ENCODE measurements around the gene PCA3.

The PCA3 gene

DNA sequence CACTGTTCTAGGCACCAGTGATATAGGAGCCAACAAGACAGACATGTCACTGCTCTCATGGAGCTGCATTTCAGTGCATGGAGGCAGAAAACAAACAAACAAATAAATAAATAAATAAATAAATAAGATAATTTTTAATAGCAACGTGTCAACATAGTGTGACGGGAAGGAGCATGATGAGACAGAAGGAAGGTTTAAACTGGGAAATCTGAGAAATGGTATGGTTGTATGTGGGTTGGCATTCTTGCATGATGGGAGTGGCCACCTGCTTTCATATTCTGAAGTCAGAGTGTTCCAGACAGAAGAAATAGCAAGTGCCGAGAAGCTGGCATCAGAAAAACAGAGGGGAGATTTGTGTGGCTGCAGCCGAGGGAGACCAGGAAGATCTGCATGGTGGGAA is at the start of gene PCA3:
PCA3 (plus strand) TSS at position 301 of the 400 bp plus-strand sequence.
- TF ChIP-seq CTCF (IDR thresholded peaks at IDR 0.05; ENCODE audit: insufficient read depth, low read depth, low read length, missing control alignments) = no peak
- H3K4me3 ChIP-seq (ENCODE audit: low read depth, low read length) = no peak within 1 kb of the TSS
- DNase-seq (ENCODE audit: low read depth) = no peak

- no peak overlapping the region for H3K4me3 ChIP-seq (ENCODE audit: low read depth, low read length)
- DNase-seq (ENCODE audit: low read depth) = no peak
- no peak for TF ChIP-seq CTCF (IDR thresholded peaks at IDR 0.05; ENCODE audit: insufficient read depth, low read depth, low read length, missing control alignments)
These were observed 48.1 kb upstream of the PCA3 start for GRCh38 chr9:76716085-76716672.

DNA sequence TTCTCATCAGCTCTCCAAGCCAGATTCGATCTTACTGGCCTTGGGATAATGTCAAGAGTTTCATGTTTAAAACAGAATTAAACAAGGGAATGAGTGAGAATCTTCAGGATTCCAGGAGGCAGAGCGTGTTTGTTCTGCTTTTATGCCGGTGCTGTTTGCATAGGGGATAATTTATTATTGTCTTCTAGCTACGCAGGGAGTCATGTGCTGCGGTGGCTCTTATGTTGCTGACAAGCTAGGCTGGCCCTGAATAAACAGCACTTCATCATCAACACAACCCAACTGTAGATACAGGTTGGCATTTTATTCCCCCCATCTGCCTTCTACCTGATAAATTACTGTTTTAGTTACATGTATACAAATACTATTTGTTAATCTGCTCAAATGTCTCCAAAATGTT is 47.1 kb upstream of the PCA3 start:
- H3K4me3 ChIP-seq (ENCODE audit: low read depth, low read length) = no peak overlapping the region
- no peak for DNase-seq (ENCODE audit: low read depth)
- no peak for TF ChIP-seq CTCF (IDR thresholded peaks at IDR 0.05; ENCODE audit: insufficient read depth, low read depth, low read length, missing control alignments)

DNA sequence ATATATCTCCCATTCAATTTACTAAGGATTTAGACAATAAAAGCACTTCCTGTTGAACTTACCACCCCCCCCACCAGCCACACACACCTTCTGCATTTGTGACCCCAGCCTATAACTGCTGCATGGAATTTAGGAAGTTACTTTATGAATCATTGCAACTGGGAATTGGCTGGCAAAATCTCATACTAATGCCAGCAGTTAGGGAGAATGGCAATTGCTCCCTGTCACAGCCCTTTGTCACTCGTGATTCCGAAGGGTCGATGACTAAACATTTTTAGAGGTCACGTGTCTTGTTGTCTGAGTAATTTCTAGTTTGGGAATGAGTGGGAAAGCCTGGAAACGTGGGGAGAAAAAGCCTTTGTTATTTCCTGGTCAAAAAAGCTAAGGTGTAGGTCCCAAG is 46.6 kb upstream of the PCA3 start:
- H3K4me3 ChIP-seq (ENCODE audit: low read depth, low read length) = no peak overlapping the region
- TF ChIP-seq CTCF (IDR thresholded peaks at IDR 0.05; ENCODE audit: insufficient read depth, low read depth, low read length, missing control alignments) = no peak
- DNase-seq (ENCODE audit: low read depth) = no peak

DNA sequence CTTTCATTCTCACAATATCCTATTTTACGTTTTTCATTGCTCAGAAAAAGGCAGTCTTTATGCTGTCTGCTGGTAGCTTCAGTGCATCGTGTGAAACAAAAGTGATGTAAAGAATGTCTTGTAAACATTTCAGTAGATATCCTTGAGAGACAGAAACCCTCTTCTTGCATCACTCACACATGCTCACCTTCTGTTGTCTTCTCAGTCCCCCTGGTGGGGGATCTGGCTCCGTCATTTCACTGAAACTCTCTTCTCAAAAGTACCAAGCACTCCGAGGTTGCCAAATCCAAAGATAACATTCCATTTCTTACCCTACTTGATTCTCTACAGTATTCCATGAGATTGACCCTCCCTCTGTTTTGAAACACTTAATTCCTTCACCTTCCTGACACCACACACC is 46.1 kb upstream of the PCA3 start:
- no peak for DNase-seq (ENCODE audit: low read depth)
- no peak overlapping the region for H3K4me3 ChIP-seq (ENCODE audit: low read depth, low read length)
- no peak for TF ChIP-seq CTCF (IDR thresholded peaks at IDR 0.05; ENCODE audit: insufficient read depth, low read depth, low read length, missing control alignments)

GRCh38 chr9:76720245-76720644 is 44.0 kb upstream of the PCA3 start:
- H3K4me3 ChIP-seq (ENCODE audit: low read depth, low read length) = no peak overlapping the region
- no peak for TF ChIP-seq CTCF (IDR thresholded peaks at IDR 0.05; ENCODE audit: insufficient read depth, low read depth, low read length, missing control alignments)
- DNase-seq (ENCODE audit: low read depth) = no peak

- no peak for DNase-seq (ENCODE audit: low read depth)
- no peak overlapping the region for H3K4me3 ChIP-seq (ENCODE audit: low read depth, low read length)
- no peak for TF ChIP-seq CTCF (IDR thresholded peaks at IDR 0.05; ENCODE audit: insufficient read depth, low read depth, low read length, missing control alignments)
These were observed 39.2 kb upstream of the PCA3 start for GRCh38 chr9:76725011-76725546.
